ENCODE measurements around the gene SNX5.

The SNX5 gene

GRCh38 chr20:18011482-18011881 is 42.9 kb upstream of the SNX5 start:
- no peak overlapping the region for H3K4me3 ChIP-seq (ENCODE audit: low read depth, low read length)
- no peak for TF ChIP-seq CTCF (IDR thresholded peaks at IDR 0.05; ENCODE audit: low read depth, low read length, missing control alignments)
- DNase-seq (ENCODE audit: low read depth): no peak

- no peak for DNase-seq (ENCODE audit: low read depth)
- TF ChIP-seq CTCF (IDR thresholded peaks at IDR 0.05; ENCODE audit: low read depth, low read length, missing control alignments): no peak
- H3K4me3 ChIP-seq (ENCODE audit: low read depth, low read length): no peak overlapping the region
These were observed 40.5 kb upstream of the SNX5 start for GRCh38 chr20:18009116-18009515.

GRCh38 chr20:18007534-18008292 is 39.1 kb upstream of the SNX5 start:
- DNase-seq (ENCODE audit: low read depth): no peak
- H3K4me3 ChIP-seq (ENCODE audit: low read depth, low read length): no peak overlapping the region
- no peak for TF ChIP-seq CTCF (IDR thresholded peaks at IDR 0.05; ENCODE audit: low read depth, low read length, missing control alignments)

- DNase-seq (ENCODE audit: low read depth): no peak
- TF ChIP-seq CTCF (IDR thresholded peaks at IDR 0.05; ENCODE audit: low read depth, low read length, missing control alignments): no peak
- no peak overlapping the region for H3K4me3 ChIP-seq (ENCODE audit: low read depth, low read length)
These were observed 38.1 kb upstream of the SNX5 start for GRCh38 chr20:18006684-18007083.

- DNase-seq (ENCODE audit: low read depth): no peak
- TF ChIP-seq CTCF (IDR thresholded peaks at IDR 0.05; ENCODE audit: low read depth, low read length, missing control alignments): no peak
- no peak overlapping the region for H3K4me3 ChIP-seq (ENCODE audit: low read depth, low read length)
These were observed 37.4 kb upstream of the SNX5 start for GRCh38 chr20:18005990-18006364.

- peak; percentile 82 for DNase-seq (ENCODE audit: low read depth)
- H3K4me3 ChIP-seq (ENCODE audit: low read depth, low read length): peak overlapping the region; percentile 7; the same call in 1 of the 2 replicates
- no peak for TF ChIP-seq CTCF (IDR thresholded peaks at IDR 0.05; ENCODE audit: low read depth, low read length, missing control alignments)
These were observed 36.8 kb upstream of the SNX5 start for GRCh38 chr20:18005170-18005989.

All from GM12864 (cell line).